Esophagus muscularis mucosa (tissue), 4 donors: ENCODE measurements around the gene ORC1. TPM values are rescaled to one million over a fixed set of nuclear protein-coding genes. Genes with fewer than 3 reads are reported as not detected.

Experiments
- DNase-seq: peaks from one replicate; pipeline ENCODE4 v3.0.0-alpha.2; 2017; ENCODE audit errors: extremely low spot score
- H3K27ac ChIP-seq, 4 donors: fragments of 200-600 bp; sonication (generic); replicated peaks in 1 of 4; 1 replicate in 3 of 4; 2 replicates in 1 of 4; pipeline ENCODE4 v1.5.1; 2016 to 2019; ENCODE audit warnings: mild to moderate bottlenecking in 1 of 4
- H3K27me3 ChIP-seq, 4 donors: fragments of 200-600 bp; sonication (generic); one replicate each; pipeline versions ENCODE4 v1.5.1 to v1.6.0; 2016 to 2019
- H3K36me3 ChIP-seq, 4 donors: fragments of 200-600 bp; sonication (generic); one replicate each; pipeline ENCODE4 v1.5.1; 2016 to 2019
- H3K4me1 ChIP-seq, 4 donors: fragments of 200-600 bp; sonication (generic); one replicate each; pipeline ENCODE4 v1.5.1; 2016 to 2019
- H3K4me3 ChIP-seq, 4 donors: fragments of 200-600 bp; sonication (generic); 1 replicate in 2 of 4; 2 replicates in 2 of 4; pipeline ENCODE4 v1.5.1; 2016 to 2019; ENCODE audit warnings: mild to moderate bottlenecking in 4 of 4, moderate library complexity in 1 of 4
- H3K9me3 ChIP-seq, 4 donors: fragments of 200-600 bp; sonication (generic); 1 replicate in 3 of 4; 2 replicates in 1 of 4; pipeline ENCODE4 v1.5.1; 2016 to 2019
- CTCF ChIP-seq, 3 experiments: fragments of 200-600 bp in 2 of 3; fragments of 450-650 bp in 1 of 3; sonication (generic) in 2 of 3; IDR thresholded peaks; one replicate each; pipeline ENCODE4 v1.5.1; 2017 to 2019; ENCODE audit warnings: antibody characterized with exemption in 3 of 3, mild to moderate bottlenecking in 2 of 3, moderate library complexity in 1 of 3
- EP300 ChIP-seq: sonication (generic); formaldehyde crosslinking; IDR thresholded peaks from one replicate; pipeline ENCODE4 v1.6.1; 2017; ENCODE audit warnings: antibody characterized with exemption
- POLR2A ChIP-seq: fragments of 450-650 bp; IDR thresholded peaks from one replicate; pipeline ENCODE4 v1.6.1; 2017; ENCODE audit warnings: antibody characterized with exemption, moderate library complexity, mild to moderate bottlenecking, low read depth
- POLR2AphosphoS5 ChIP-seq, 2 donors: sonication (generic); formaldehyde crosslinking; IDR thresholded peaks; one replicate each; pipeline ENCODE4 v1.6.1; 2017; ENCODE audit warnings: antibody characterized with exemption in 2 of 2
- WGBS: methylation state at CpG from one replicate; pipeline ENCODE4 v1.1.5; 2018; 5-methylcytosine and 5-hydroxymethylcytosine counted together
- intact Hi-C: fragments of 100-400 bp; cut with DNase I; formaldehyde crosslinking; loops from one replicate; pipeline ENCODE4 v1.15.1; 2023
- total RNA-seq, 4 donors: library from RNA; depleted of rRNA; stranded (reverse); fragments of >200 nt; gene quantifications; one replicate each; pipeline versions ENCODE4 v1.1.0 to v1.2.1, GENCODE V29; 2016

The ORC1 gene
- total RNA-seq, 4 donors from 2014 or later: 0.17 to 1.2 (median 0.33) TPM

GRCh38 chr1:52367272-52367671 is 37.0 kb downstream of the ORC1 start:
- 93% methylated on average over 5 of the region's 5 CpGs for WGBS
- TF ChIP-seq POLR2AphosphoS5 (IDR thresholded peaks at IDR 0.05): no peak
- no peak for TF ChIP-seq CTCF (IDR thresholded peaks at IDR 0.05)
- TF ChIP-seq POLR2A: no peak
- no peak for TF ChIP-seq EP300
- Histone ChIP-seq H3K4me1 (peaks cover 11 to 38% (median 26%) of the 10 kb centered on the region in 4 donors), H3K27me3 (no peaks in the 10 kb centered on the region), H3K9me3 (no peaks in the 10 kb centered on the region), H3K27ac (no peak overlapping the region), H3K4me3 (no peak overlapping the region), H3K36me3 (peaks cover 4 to 18% (median 10%) of the 10 kb centered on the region in 4 donors)
- intact Hi-C loops: loop anchor here (2.0 kb wide), 1 partner anchor 38 kb away; the partner anchor contains the start of genes ORC1 and PRPF38A
- no peak for DNase-seq

GRCh38 chr1:52366517-52366827 is 37.8 kb downstream of the ORC1 start:
- no peak for TF ChIP-seq POLR2AphosphoS5 (IDR thresholded peaks at IDR 0.05)
- no peak for TF ChIP-seq POLR2A
- TF ChIP-seq CTCF (IDR thresholded peaks at IDR 0.05): no peak
- no peak for TF ChIP-seq EP300
- Histone ChIP-seq H3K36me3 (peaks cover 8 to 26% (median 18%) of the 10 kb centered on the region in 4 donors), H3K27ac (peak overlapping the region; percentile 87 to 95 (median 93)), H3K9me3 (no peaks in the 10 kb centered on the region), H3K4me3 (peak overlapping the region; percentile 71 to 96 (median 85)), H3K4me1 (peaks cover 11 to 38% (median 26%) of the 10 kb centered on the region in 4 donors), H3K27me3 (no peaks in the 10 kb centered on the region)
- WGBS: 21% methylated on average over 6 of the region's 8 CpGs
- intact Hi-C loops: loop anchor here (2.0 kb wide), 1 partner anchor 38 kb away; the partner anchor contains the start of genes ORC1 and PRPF38A
- DNase-seq: no peak

GRCh38 chr1:52365746-52366516 is 38.3 kb downstream of the ORC1 start, which contains the start of gene CC2D1B:
TSS of gene CC2D1B (minus strand) at chr1:52366205. CDS start at chr1:52364620, 1,585 bp downstream.
- intact Hi-C loops: loop anchor here (2.0 kb wide), 1 partner anchor 39 kb away; the partner anchor contains the start of genes ORC1 and PRPF38A
- DNase-seq: peak; percentile 99
- Histone ChIP-seq H3K27me3 (no peaks in the 10 kb centered on the region), H3K27ac (peak within 1 kb of the TSS; percentile 87 to 95 (median 93)), H3K9me3 (no peaks in the 10 kb centered on the region), H3K4me1 (peaks cover 11 to 38% (median 26%) of the 10 kb centered on the region in 4 donors), H3K4me3 (peak within 1 kb of the TSS; percentile 71 to 96 (median 85)), H3K36me3 (peaks cover 12 to 32% (median 24%) of the 10 kb centered on the region in 4 donors)
- WGBS: 0% methylated on average over 11 of the region's 92 CpGs
- TF ChIP-seq POLR2A: peak; percentile 93
- TF ChIP-seq CTCF (IDR thresholded peaks at IDR 0.05): peak; percentile 16 to 28 (median 27)
- TF ChIP-seq POLR2AphosphoS5 (IDR thresholded peaks at IDR 0.05): peak; percentile 97 to 98
- no peak for TF ChIP-seq EP300

- H3K9me3 ChIP-seq: no peaks in the 10 kb centered on the region
- H3K4me1 ChIP-seq: peaks cover 11 to 38% (median 26%) of the 10 kb centered on the region in 4 donors
- WGBS: 8% methylated on average over 19 of the region's 22 CpGs
- intact Hi-C loops: no loop called here
- peak overlapping the region; percentile 71 to 96 (median 85) for H3K4me3 ChIP-seq
- no peaks in the 10 kb centered on the region for H3K27me3 ChIP-seq
- TF ChIP-seq POLR2AphosphoS5 (IDR thresholded peaks at IDR 0.05) (peak; percentile 59 to 63), EP300 (no peak), CTCF (IDR thresholded peaks at IDR 0.05) (no peak), POLR2A (no peak)
- peaks cover 19 to 39% (median 31%) of the 10 kb centered on the region in 4 donors for H3K36me3 ChIP-seq
- peak overlapping the region; percentile 87 to 95 (median 93) for H3K27ac ChIP-seq
- DNase-seq: no peak
Measured at GRCh38 chr1:52365071-52365745, 39.0 kb downstream of the ORC1 start.
